AG08396 (cell line): ENCODE data around the gene AP1G2.
A peak's percentile ranks its signal among the peaks of the same experiment; 100 is the strongest.

Experiments
- DNase-seq: peaks from one replicate; pipeline ENCODE4 v3.0.0; 2012; ENCODE audit warnings: low spot score, mixed read lengths

Gene AP1G2

GRCh38 chr14:23558346-23559009 lies 9.1 kb downstream of the AP1G2 start:
- no peak for DNase-seq

DNA sequence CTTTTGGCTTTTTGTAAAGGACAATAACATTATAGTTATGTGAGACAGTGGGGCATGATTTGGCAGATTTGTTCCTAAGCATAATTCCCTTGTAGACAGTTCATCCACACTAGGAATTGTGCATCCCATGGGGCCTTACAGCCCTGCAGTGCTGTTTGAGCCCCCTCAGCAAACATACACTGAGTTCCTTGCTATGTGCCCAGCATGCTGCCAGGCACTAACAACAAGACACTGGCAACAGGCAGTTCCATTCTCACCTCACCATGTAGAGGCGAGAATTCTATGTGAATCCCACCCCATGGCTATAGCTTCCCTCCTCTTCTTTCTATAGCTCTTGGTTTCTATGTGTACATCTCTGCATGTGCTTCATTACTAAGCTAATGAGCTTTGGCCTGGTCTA lies 9.6 kb downstream of the AP1G2 start:
- no peak for DNase-seq

- no peak for DNase-seq
Observed at GRCh38 chr14:23557521-23557920, 10.1 kb downstream of the AP1G2 start.

DNA sequence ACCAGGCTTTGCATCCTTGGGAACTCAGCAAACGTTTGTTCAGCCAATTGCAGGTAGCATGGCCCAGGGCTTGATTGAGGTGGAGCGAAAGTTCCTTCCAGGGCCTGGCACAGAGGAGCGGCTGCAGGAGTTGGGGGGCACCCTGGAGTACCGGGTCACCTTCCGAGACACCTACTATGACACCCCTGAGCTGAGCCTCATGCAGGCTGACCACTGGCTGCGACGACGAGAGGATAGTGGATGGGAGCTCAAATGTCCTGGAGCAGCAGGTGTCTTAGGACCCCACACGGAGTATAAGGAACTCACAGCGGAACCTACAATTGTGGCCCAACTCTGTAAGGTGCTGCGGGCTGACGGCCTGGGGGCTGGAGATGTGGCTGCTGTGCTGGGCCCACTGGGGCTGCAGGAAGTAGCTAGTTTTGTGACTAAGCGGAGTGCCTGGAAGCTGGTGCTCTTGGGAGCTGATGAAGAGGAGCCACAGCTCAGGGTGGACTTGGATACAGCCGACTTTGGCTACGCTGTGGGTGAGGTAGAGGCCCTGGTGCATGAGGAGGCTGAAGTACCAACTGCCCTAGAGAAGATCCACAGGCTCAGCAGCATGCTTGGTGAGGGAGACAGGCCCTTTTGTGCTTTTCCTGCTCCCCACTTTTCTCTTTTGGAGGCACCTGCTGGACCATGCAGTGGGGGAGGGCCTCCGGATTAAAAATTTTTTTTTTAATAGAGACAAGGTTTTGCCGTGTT lies 10.7 kb downstream of the AP1G2 start:
- no peak for DNase-seq

- peak; percentile 96 for DNase-seq
Observed at GRCh38 chr14:23555882-23556699, 11.5 kb downstream of the AP1G2 start, which contains the start of gene THTPA. Gene THTPA (plus strand): TSS chr14:23556271. CDS start chr14:23556758, 487 bp downstream.

- DNase-seq, result no peak
Observed at GRCh38 chr14:23555533-23555881, 12.1 kb downstream of the AP1G2 start.

GRCh38 chr14:23551266-23552028 lies 16.1 kb downstream of the AP1G2 start, which contains the start of gene ZFHX2:
Gene ZFHX2 (minus strand): TSS chr14:23551765. CDS start chr14:23535325, 16,440 bp downstream.
- peak; percentile 81 for DNase-seq

GRCh38 chr14:23550812-23551265 lies 16.8 kb downstream of the AP1G2 start:
- DNase-seq, result no peak

GRCh38 chr14:23550131-23550811 lies 17.3 kb downstream of the AP1G2 start:
- DNase-seq, result no peak

GRCh38 chr14:23548351-23549318 lies 19.0 kb downstream of the AP1G2 start:
- peak; percentile 29 for DNase-seq

GRCh38 chr14:23547924-23548323 lies 19.7 kb downstream of the AP1G2 start:
- no peak for DNase-seq

GRCh38 chr14:23546450-23547035 lies 21.0 kb downstream of the AP1G2 start:
- DNase-seq, result no peak

DNA sequence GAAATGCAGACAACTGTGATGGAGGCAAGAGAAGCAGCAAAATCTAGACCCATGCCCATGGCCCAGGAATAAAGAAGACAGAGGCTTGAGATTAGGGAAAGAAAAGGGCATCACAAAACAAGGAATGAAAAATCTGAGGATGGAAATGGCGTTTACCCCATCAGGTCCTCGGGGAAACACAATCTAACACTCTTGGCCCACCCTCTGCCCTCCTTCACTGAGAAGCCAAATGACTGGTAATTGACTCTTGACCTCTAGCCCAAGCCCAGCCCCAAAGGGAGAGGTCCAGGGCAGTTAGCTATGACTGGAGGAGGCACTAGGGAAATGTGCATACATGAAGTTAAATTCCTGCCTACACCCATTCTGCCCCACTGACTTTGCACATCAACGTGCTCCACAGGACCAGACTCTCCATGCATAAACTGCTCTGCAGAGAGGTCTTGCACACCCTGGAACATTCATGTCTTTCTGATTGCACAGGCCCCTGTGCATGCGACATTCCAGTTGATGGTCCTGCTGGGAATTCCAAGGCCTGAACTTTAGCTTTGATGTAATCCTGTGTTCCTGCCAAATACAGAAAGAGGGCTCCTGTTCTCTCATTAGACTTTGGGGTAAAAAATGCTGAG lies 21.7 kb downstream of the AP1G2 start:
- no peak for DNase-seq

DNA sequence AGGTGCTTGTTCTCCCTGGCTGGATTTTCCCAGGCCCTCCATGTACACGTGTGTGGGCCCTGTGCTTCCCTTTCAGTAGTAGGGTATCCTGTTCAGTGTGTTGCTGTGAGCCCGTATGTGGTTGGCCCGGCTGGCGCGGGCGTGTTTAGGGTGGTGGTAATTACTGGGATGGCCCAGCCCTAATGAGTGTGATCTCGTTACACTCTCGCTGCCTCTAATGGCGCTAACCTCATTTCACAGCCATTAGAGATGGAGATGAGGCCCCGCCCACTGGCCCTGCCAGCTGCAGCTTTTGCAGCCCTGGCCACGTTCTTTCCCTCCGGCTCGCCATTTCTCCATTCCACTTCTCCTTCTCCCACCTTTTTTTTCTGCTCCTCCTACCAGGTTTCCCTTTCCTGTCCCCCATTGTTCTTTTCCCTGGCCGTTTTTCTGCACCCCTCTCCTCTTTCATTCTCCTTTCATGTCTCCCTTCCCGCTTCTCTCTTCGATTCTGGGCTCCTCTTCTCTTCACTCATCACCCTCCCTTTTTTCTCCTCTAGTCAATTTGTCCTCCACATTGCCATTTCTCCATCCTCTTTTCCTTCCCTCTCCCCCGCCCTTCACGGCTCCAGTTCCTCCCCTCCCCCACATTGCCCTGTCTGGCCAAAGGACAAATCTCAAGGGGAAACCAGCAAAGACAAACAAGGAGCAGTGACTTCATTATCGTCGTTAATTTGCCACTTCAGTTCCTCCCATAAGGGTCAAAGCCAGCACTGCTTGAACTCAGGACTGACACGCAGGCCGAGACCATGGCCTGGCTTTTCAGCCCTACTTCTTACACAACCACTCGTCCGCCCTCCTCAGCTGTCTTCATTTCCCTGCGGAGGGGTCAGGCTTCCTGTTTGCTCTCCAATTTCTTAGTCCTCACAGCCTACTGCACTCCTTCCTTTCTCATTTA lies 22.8 kb downstream of the AP1G2 start:
- DNase-seq, result no peak

DNA sequence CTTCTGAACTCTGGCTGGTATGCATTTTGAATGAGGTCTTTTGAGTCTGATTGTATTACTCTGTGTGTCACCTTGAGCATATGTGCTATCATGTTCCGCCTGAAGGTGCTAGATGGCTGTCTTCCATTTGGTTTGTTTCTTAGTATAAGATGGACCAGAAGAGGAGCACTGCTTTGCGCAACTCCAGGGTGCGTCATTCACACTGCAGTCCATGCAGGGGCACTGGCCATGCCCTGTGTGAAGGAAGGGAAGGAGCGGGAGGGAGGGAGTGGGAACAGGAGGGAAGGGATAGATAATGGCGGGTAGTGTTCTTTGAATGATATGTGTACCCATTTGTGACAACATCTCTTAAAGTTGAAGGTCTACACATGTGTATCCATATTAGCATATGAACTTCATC lies 24.2 kb downstream of the AP1G2 start:
- no peak for DNase-seq

GRCh38 chr14:23542261-23542660 lies 25.3 kb downstream of the AP1G2 start:
- no peak for DNase-seq

DNA sequence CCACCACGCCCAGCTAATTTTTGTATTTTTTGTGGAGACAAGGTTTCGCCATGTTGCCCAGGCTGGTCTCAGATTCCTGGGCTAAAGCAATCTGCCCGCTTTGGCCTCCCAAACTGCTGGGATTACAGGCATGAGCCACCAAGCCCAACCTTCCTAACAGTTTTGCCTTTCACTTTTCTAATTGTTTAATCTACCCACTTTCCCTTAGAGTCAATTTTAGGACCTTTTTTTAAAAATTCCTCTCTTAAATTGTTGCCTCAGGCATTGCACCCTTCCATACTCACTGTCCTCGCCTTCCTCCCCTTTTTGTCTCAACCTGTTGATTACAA lies 27.5 kb downstream of the AP1G2 start:
- DNase-seq, result no peak
